HG03108 (cell line): ENCODE data around the gene SHOC1.
"Not testable (repeated sequence)": the region's sequence is repeated elsewhere in the genome, so short reads cannot be mapped to it uniquely, and the experiment has no call there.

Experiments used
- ATAC-seq: cut with Tn5 transposase; IDR thresholded peaks from one replicate; pipeline ENCODE4 v1.9.1; 2021; ENCODE audit warnings: moderate library complexity; ENCODE audit not compliant: unreplicated experiment

The SHOC1 gene

DNA sequence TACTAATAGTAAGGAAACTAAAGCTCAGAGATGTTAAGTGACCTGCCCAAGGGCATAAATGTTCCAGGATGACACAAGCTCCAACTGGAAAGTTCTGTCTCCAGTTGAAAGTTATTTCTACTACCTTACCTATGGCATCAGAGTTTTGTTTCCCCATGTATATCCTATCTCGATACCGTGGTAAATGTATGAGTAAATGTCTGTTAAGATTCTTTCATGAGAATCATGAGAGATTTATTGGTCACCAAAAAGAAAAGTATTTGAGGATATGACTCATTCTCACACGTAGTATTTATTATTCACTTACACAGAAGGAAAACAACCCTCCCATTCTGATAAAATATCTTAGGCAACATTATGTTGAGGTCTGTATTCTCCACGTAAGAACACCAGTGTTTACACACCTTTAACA, 11.1 kb upstream of the SHOC1 start:
- ATAC-seq: no peak

GRCh38 chr9:111805262-111805661, 10.5 kb upstream of the SHOC1 start:
- ATAC-seq: no peak

DNA sequence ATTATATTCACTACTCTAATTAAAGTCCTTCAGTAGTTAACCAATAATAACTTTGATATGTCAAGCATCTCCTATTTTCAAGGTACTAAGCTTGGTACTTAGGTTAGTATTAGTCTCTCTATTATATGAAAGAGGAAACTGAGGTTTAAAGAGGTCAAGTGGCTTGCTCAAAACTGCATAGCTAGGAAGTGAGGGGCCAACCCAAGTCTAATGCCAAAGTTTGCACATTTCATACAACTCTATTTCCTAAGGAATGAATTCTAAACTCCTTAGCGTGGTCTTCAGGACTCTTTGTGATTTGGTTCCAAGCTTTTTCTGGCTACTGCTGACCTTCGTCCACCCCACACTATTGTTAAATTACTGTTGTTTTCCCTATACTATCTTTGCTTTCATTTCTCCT, 9.9 kb upstream of the SHOC1 start:
- ATAC-seq: no peak

DNA sequence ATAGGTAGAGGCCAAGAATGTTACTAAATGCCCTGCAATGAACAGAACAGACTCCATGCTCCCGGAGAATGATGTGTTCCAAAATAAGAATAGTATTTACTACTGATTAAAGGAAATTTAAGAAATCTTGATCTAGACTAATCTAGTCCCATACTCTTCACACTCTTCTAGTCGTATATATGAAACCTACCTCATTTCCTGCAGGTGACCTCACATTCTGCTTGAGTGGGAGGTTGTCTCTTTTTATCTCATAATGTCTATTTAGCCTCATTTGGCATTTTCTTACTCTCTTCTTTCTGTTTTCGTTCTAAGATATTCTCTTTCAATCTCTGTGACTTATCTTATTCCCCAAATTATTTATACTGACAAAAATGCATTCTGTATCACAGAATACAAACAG, 9.2 kb upstream of the SHOC1 start:
- ATAC-seq: no peak

GRCh38 chr9:111799915-111800526, 5.3 kb upstream of the SHOC1 start:
- no peak for ATAC-seq

GRCh38 chr9:111799506-111799905, 4.8 kb upstream of the SHOC1 start:
- no peak for ATAC-seq

DNA sequence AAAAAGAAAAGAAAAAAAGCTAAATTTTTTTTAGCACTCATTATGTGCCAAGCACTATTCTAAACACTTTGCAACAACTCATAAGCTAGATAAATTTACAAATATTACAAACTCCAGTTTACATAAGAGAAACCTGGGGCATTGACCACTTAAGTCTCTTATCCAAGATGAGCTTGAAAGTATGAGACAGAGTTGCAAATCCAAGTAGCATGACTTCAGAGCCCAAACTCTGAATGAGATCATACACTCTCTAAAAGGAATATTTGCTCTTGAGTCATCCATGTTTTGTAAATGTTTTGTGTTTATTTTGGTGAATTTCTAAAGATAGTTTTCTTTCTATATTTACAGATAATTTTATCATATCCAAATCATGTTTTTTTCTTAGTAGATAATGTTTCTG, 4.0 kb upstream of the SHOC1 start:
- ATAC-seq: no peak

DNA sequence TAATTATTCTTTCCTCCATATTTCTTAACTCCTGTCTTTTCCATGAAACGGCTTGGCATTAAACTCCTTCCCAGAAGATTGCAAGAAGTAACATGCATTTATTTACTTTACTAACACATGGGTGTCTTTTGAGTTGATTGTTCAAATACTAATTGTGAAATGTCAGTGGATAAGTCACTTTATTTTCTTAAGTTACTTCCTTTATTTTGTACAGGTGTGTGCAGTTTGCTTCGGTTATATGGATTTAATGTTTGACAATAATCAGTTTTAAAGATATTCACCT, 761 bp upstream of the SHOC1 start:
- ATAC-seq: no peak

- ATAC-seq: not testable (repeated sequence)
Measured at GRCh38 chr9:111791821-111792220, 2.9 kb downstream of the SHOC1 start.

DNA sequence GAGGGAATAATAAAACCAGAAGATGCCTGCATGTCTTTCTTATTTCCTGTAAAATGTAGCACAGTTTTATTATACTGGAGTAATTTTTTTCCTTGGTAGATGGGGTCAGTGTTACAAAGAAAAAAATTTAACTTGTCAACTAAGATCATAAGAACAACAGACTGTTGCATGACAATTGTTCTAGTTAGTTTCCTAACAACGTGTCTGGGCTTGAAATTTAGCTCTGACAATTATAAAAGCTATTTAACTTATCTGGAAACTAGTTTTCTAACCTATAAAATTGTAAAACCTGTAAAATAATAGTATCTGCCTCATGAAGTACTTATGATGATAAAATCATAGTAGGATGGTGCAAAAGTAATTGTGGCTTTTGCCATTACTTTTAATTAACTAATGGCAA, 4.9 kb downstream of the SHOC1 start:
- ATAC-seq: no peak

- ATAC-seq: no peak
Measured at GRCh38 chr9:111783857-111784256, 10.9 kb downstream of the SHOC1 start.

DNA sequence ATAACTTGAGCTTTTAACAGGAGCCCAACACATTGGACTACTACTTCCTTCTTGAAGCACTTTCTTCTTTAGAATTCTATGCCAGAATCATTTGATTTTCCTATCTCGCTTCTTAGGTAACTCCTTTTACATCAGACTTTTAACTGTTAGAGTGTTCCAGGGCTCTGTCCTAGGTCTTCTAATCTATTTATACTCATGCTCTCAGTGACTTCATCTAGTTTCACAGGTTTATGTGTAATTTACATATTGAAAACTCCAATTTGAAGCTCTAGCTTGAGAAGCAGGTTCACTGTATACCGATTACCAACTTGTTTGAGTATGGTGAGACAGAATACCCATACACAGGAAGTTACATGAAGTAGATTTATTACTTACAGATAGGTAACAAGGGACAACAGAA, 11.3 kb downstream of the SHOC1 start:
- ATAC-seq: no peak

GRCh38 chr9:111766066-111766465, 28.7 kb downstream of the SHOC1 start:
- no peak for ATAC-seq

DNA sequence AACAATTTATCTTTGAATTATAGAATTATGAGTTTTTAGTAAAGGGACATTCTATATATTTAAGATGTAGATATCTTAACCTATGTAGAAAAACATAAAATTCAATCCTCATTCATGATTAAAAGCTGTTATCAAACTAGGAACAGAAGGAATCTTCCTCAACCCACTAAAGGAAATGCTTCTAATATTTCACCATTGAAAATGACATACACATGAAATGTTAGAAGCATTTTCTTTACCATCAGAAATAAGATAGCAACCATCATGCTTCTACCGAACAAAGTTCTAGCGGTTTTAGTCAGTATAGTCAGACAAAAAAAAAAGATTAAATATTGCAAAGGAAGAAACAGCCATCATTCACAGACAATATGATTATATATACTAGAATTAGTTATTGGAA, 32.2 kb downstream of the SHOC1 start:
- no peak for ATAC-seq

GRCh38 chr9:111759762-111760639, 34.7 kb downstream of the SHOC1 start:
- no peak for ATAC-seq

GRCh38 chr9:111754800-111755199, 39.9 kb downstream of the SHOC1 start:
- ATAC-seq: no peak

- no peak for ATAC-seq
Measured at GRCh38 chr9:111752455-111752854, 42.3 kb downstream of the SHOC1 start.
